ENCODE data around the gene CERS6. TPM values are rescaled to one million over a fixed set of nuclear protein-coding genes. Genes with fewer than 3 reads are reported as not detected.

Gene CERS6
- total and polyA plus RNA-seq, 10 of the 15 experiments (the other 5 are each of a cell fraction or from before 2014, with no cell fraction given) = 1.3 to 20.4 (median 14.1) TPM

DNA sequence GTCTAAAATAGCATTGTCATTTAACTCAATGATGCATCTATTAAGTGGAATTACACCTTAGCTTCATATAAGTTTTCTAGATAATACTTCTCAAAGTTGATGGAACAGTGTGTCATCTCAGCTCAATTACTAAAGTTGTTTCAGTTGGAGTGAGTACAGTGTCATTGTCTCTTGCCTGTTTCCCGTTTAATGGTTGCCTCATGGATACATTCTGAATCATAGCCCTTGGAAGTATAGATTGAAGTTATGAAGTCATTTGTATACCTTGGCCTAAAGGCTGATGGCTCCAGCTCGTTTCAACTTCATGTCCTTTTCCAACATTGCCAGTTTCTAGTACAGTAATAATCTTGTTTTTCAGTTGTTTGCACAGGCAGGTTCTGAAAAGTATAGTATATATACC is 215.9 kb downstream of the CERS6 start (continued):
- TF ChIP-seq ELK1 (IDR thresholded peaks at IDR 0.05; ENCODE audit: low read depth, low read length) (no peak), PKNOX1 (IDR thresholded peaks at IDR 0.05) (no peak), WRNIP1 (IDR thresholded peaks at IDR 0.05; ENCODE audit: borderline replicate concordance, low read depth, low read length) (no peak), RAD21 (IDR thresholded peaks at IDR 0.05; ENCODE audit: insufficient read depth, low read depth, low read length) (no peak), PAX5 (IDR thresholded peaks at IDR 0.05; ENCODE audit: borderline replicate concordance, low read depth, low read length) (no peak), DPF2 (IDR thresholded peaks at IDR 0.05) (no peak), SIN3A (IDR thresholded peaks at IDR 0.05; ENCODE audit: low read depth, low read length) (no peak), RB1 (IDR thresholded peaks at IDR 0.05; ENCODE audit: borderline replicate concordance) (no peak), CBX3 (IDR thresholded peaks at IDR 0.05; ENCODE audit: borderline replicate concordance, low read depth) (no peak), ESRRA (IDR thresholded peaks at IDR 0.05; ENCODE audit: low read length) (no peak)

All from GM12878 (cell line).